Smooth muscle cell of the umbilical artery (primary cell): ENCODE measurements around the gene RARS2. TPM values are rescaled to one million over a fixed set of nuclear protein-coding genes. Genes with fewer than 3 reads are reported as not detected.

Experiments
- total RNA-seq: library from RNA; depleted of rRNA; stranded (reverse); fragments of >200 nt; gene quantifications from 2 replicates; pipeline ENCODE4 v1.2.3, GENCODE V29; 2014

The RARS2 gene
- total RNA-seq: 48.7 and 48.9 TPM in 2 replicates

GRCh38 chr6:87589693-87590416 lies at the start of gene RARS2, which contains the start of gene ORC3:
Gene RARS2, minus strand, starts transcription at chr6:87589987. Its CDS starts 30 bp downstream, at chr6:87589957.
Gene ORC3, plus strand, starts transcription at chr6:87590135. Its CDS starts 34 bp downstream, at chr6:87590169.

DNA sequence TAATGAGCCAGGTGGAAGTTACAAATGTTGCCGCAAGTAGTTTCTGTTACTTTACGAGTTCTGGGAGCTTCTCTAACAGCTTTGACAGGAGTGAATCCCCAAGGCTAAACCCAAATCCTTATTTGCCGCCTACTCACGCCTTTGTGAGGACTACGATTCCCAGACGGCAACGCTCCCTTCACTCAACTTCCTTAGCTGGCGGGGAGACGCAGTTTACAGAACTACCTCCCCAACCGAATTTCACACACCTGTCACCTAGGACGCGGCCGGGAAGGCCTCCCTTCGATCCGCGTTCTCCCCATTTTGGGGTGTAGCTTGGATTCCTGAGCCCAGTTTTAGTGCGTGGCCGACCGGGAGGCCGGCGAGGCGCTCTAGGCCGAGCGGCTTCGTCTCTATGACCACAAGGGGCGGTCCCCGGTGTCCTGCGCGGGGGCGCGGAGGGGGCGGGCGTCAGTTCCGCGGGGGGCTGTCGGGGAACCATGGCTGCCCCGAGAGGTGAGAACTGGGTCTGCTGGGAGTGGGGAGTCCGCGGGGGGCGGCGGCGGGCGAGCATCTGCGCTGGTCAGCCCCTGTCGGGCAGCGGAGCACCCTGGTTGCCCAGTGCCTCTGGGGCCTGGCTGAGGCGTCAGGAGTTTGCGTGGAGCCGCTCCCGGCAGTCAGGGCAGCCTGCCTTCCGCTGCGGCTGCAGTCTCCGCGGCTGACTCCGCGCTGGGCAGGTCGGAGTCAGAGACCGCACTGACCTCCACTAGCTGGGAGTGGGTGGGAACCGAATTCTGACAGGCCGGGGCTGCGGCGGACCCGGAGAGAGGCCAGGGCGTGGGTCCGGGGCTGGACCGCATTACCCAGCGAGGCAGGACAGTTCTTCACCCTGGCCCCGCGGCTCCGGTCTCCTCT lies 117.0 kb downstream of the RARS2 start, which contains the start of gene SLC35A1:
TSS of gene SLC35A1 (plus strand) at position 450 of the 894 bp plus-strand sequence. CDS start at position 480, 30 bp downstream.

Other genes starting within 250 kb of the RARS2 start
- gene C6orf163, start 245.2 kb downstream of the RARS2 start, total RNA-seq: 0.59 and 2.3 TPM in 2 replicates
- 0.37 and 0.59 TPM in 2 replicates for gene CFAP206, start 182.0 kb downstream of the RARS2 start, total RNA-seq
- gene SLC35A1, start 117.0 kb downstream of the RARS2 start, total RNA-seq: 18.2 and 22.9 TPM in 2 replicates
- gene ORC3, start 148 bp upstream of the RARS2 start, total RNA-seq: 24.6 and 34.3 TPM in 2 replicates
- gene AKIRIN2, start 112.2 kb upstream of the RARS2 start, total RNA-seq: 17.2 and 19.7 TPM in 2 replicates